WTC11 (cell line): Measurements from ENCODE around the gene VAC14. TPM values are rescaled to one million over a fixed set of nuclear protein-coding genes. Genes with fewer than 3 reads are reported as not detected.

Source experiments
- ATAC-seq: fragments of 200-7000 bp; cut with Tn5 transposase; 2 replicates; pipeline ENCODE4 v1.10.0; 2021; ENCODE audit warnings: mild to moderate bottlenecking, moderate library complexity
- CTCF ChIA-PET: fragments of 300-600 bp; sonication (Branson Sonifier 250); formaldehyde crosslinking; loops from one replicate; lab custom pipeline; 2021; ENCODE audit warnings: antibody characterized with exemption; lab: Charles Lee
- POLR2A ChIA-PET: fragments of 350-600 bp; sonication (Branson Sonifier 250); formaldehyde crosslinking; loops from one replicate; lab custom pipeline; 2021; ENCODE audit warnings: antibody characterized with exemption; lab: Charles Lee
- DNase-seq: peaks from one replicate; pipeline ENCODE4 v3.0.0; 2021; ENCODE audit warnings: low spot score
- H3K27ac Mint-ChIP-seq: 2 replicates; pipeline ENCODE4 v1.8.0; 2021; ENCODE audit warnings: mixed read lengths
- H3K27me3 Mint-ChIP-seq: 2 replicates; pipeline ENCODE4 v1.8.0; 2021; ENCODE audit warnings: low read depth, mild to moderate bottlenecking, moderate library complexity, mixed read lengths
- H3K36me3 Mint-ChIP-seq: 2 replicates; pipeline ENCODE4 v1.8.0; 2021; ENCODE audit warnings: mixed read lengths
- H3K4me1 Mint-ChIP-seq: 2 replicates; pipeline ENCODE4 v1.8.0; 2022; ENCODE audit warnings: mixed read lengths
- H3K4me3 Mint-ChIP-seq: 2 replicates; pipeline ENCODE4 v1.8.0; 2021; ENCODE audit warnings: mild to moderate bottlenecking, moderate library complexity, mixed read lengths
- H3K9me3 Mint-ChIP-seq: 2 replicates; pipeline ENCODE4 v1.8.0; 2021; ENCODE audit warnings: mixed read lengths
- CREM ChIP-seq: sonication (generic); formaldehyde crosslinking; IDR thresholded peaks from 2 replicates; pipeline ENCODE4 v1.8.1; 2022; ENCODE audit warnings: mild to moderate bottlenecking, missing genetic modification reagents, moderate library complexity
- E2F1 ChIP-seq: sonication (generic); formaldehyde crosslinking; IDR thresholded peaks from 2 replicates; pipeline ENCODE4 v1.8.0; 2022; ENCODE audit warnings: mild to moderate bottlenecking, missing genetic modification reagents
- E2F5 ChIP-seq: sonication (generic); formaldehyde crosslinking; IDR thresholded peaks from 2 replicates; pipeline ENCODE4 v1.8.1; 2022; ENCODE audit warnings: mild to moderate bottlenecking, moderate library complexity, missing genetic modification reagents
- EMX1 ChIP-seq: fragments of 250-450 bp; sonication (Bioruptor Pico); IDR thresholded peaks from 2 replicates; pipeline ENCODE4 v1.8.0; 2021; ENCODE audit warnings: mild to moderate bottlenecking
- ERG ChIP-seq: fragments of 250-450 bp; sonication (Bioruptor Pico); IDR thresholded peaks from 2 replicates; pipeline ENCODE4 v1.8.0; 2021; ENCODE audit warnings: mild to moderate bottlenecking
- ESRRA ChIP-seq: sonication (generic); formaldehyde crosslinking; IDR thresholded peaks from 2 replicates; pipeline ENCODE4 v1.8.1; 2022; ENCODE audit warnings: mild to moderate bottlenecking, missing genetic modification reagents, borderline replicate concordance
- ETV6 ChIP-seq: sonication (generic); formaldehyde crosslinking; IDR thresholded peaks from 2 replicates; pipeline ENCODE4 v1.8.1; 2022; ENCODE audit warnings: mild to moderate bottlenecking, missing genetic modification reagents
- GRHL2 ChIP-seq: fragments of 250-450 bp; sonication (Bioruptor Pico); IDR thresholded peaks from 2 replicates; pipeline ENCODE4 v1.8.0; 2022; ENCODE audit warnings: mild to moderate bottlenecking, moderate library complexity; ENCODE audit not compliant: insufficient replicate concordance, severe bottlenecking
- IRF2 ChIP-seq: sonication (generic); formaldehyde crosslinking; IDR thresholded peaks from 2 replicates; pipeline ENCODE4 v1.8.0; 2022; ENCODE audit warnings: low read depth, missing genetic modification reagents, borderline replicate concordance
- JUN ChIP-seq: sonication (generic); formaldehyde crosslinking; IDR thresholded peaks from 2 replicates; pipeline ENCODE4 v1.8.0; 2023; ENCODE audit warnings: mild to moderate bottlenecking, missing genetic modification reagents
- PRRX2 ChIP-seq: fragments of 250-450 bp; sonication (Bioruptor Pico); IDR thresholded peaks from 2 replicates; pipeline ENCODE4 v1.8.0; 2021; ENCODE audit warnings: mild to moderate bottlenecking
- RORB ChIP-seq: fragments of 250-450 bp; sonication (Bioruptor Pico); IDR thresholded peaks from 2 replicates; pipeline ENCODE4 v1.9.0; 2021; ENCODE audit warnings: mild to moderate bottlenecking
- SMAD3 ChIP-seq: sonication (generic); formaldehyde crosslinking; IDR thresholded peaks from 2 replicates; pipeline ENCODE4 v1.8.0; 2022; ENCODE audit warnings: missing genetic modification reagents, mild to moderate bottlenecking, borderline replicate concordance
- SMAD4 ChIP-seq: sonication (generic); formaldehyde crosslinking; IDR thresholded peaks from 2 replicates; pipeline ENCODE4 v1.8.0; 2022; ENCODE audit warnings: mild to moderate bottlenecking, missing genetic modification reagents
- SP1 ChIP-seq: sonication (generic); formaldehyde crosslinking; conservative IDR thresholded peaks from 2 replicates; pipeline ENCODE4 v1.8.1; 2022; ENCODE audit warnings: missing genetic modification reagents
- ZBTB21 ChIP-seq: sonication (generic); formaldehyde crosslinking; IDR thresholded peaks from 2 replicates; pipeline ENCODE4 v1.8.1; 2023; ENCODE audit warnings: mild to moderate bottlenecking, missing genetic modification reagents, borderline replicate concordance
- ZNF121 ChIP-seq: sonication (generic); formaldehyde crosslinking; IDR thresholded peaks from 2 replicates; pipeline ENCODE4 v1.8.0; 2023; ENCODE audit warnings: missing genetic modification reagents
- ZNF219 ChIP-seq: sonication (generic); formaldehyde crosslinking; IDR thresholded peaks from 2 replicates; pipeline ENCODE4 v1.8.0; 2023; ENCODE audit warnings: missing genetic modification reagents, mild to moderate bottlenecking, borderline replicate concordance
- ZNF512 ChIP-seq: sonication (generic); formaldehyde crosslinking; IDR thresholded peaks from 2 replicates; pipeline ENCODE4 v1.8.1; 2022; ENCODE audit warnings: missing genetic modification reagents, borderline replicate concordance
- total RNA-seq: library from RNA; stranded (reverse); gene quantifications from 3 replicates; pipeline ENCODE4 v1.2.3, GENCODE V29; 2021
- TF ChIP-seq, protein P1 (sequence below): sonication (generic); formaldehyde crosslinking; IDR thresholded peaks from 2 replicates; pipeline ENCODE4 v1.8.1; 2023; ENCODE audit warnings: mild to moderate bottlenecking, missing genetic modification reagents, moderate library complexity
- TF ChIP-seq, protein P2 (sequence below): sonication (generic); formaldehyde crosslinking; IDR thresholded peaks from 2 replicates; pipeline ENCODE4 v1.8.1; 2023; ENCODE audit warnings: mild to moderate bottlenecking, moderate library complexity, missing genetic modification reagents
- TF ChIP-seq, protein P3 (sequence below): sonication (generic); formaldehyde crosslinking; IDR thresholded peaks from 2 replicates; pipeline ENCODE4 v1.8.0; 2022; ENCODE audit warnings: mild to moderate bottlenecking, missing genetic modification reagents
- TF ChIP-seq, protein P4 (sequence below): sonication (generic); formaldehyde crosslinking; conservative IDR thresholded peaks from 2 replicates; pipeline ENCODE4 v1.8.1; 2022; ENCODE audit warnings: mild to moderate bottlenecking, missing genetic modification reagents

The VAC14 gene
- total RNA-seq, 1 experiment from 2014 or later, result 60.1 TPM

GRCh38 chr16:70790815-70791214, 10.1 kb downstream of the VAC14 start:
- no peak overlapping the region for H3K27ac Mint-ChIP-seq
- no peaks in the 10 kb centered on the region for H3K27me3 Mint-ChIP-seq
- ATAC-seq (peak; percentile 31; the same call in 1 of the 2 replicates), DNase-seq (no peak)
- H3K4me1 Mint-ChIP-seq, result peaks cover 20% of the 10 kb centered on the region
- no peaks in the 10 kb centered on the region; the same call in 1 of the 2 replicates for H3K36me3 Mint-ChIP-seq
- no peak overlapping the region for H3K4me3 Mint-ChIP-seq
- H3K9me3 Mint-ChIP-seq, result no peaks in the 10 kb centered on the region
- TF ChIP-seq SMAD3 (CRISPR knock-in tag) (no peak), ZBTB21 (CRISPR knock-in tag) (no peak), RORB (CRISPR knock-in tag) (no peak), ZNF512 (CRISPR knock-in tag) (no peak), EMX1 (CRISPR knock-in tag) (no peak), JUN (CRISPR knock-in tag) (no peak), ETV6 (CRISPR knock-in tag) (no peak), ZNF121 (CRISPR knock-in tag) (no peak), ERG (CRISPR knock-in tag) (no peak), E2F5 (CRISPR knock-in tag) (no peak), E2F1 (CRISPR knock-in tag) (no peak), ESRRA (CRISPR knock-in tag) (no peak), ZNF219 (CRISPR knock-in tag) (no peak), GRHL2 (CRISPR knock-in tag) (no peak), SMAD4 (CRISPR knock-in tag) (no peak)
- TF ChIP-seq, protein P1, sequence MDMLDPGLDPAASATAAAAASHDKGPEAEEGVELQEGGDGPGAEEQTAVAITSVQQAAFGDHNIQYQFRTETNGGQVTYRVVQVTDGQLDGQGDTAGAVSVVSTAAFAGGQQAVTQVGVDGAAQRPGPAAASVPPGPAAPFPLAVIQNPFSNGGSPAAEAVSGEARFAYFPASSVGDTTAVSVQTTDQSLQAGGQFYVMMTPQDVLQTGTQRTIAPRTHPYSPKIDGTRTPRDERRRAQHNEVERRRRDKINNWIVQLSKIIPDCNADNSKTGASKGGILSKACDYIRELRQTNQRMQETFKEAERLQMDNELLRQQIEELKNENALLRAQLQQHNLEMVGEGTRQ, result no peak
- ChIA-PET CTCF (interaction anchor here (0.9 to 1.0 kb wide), 2 partner anchors 76 to 111 kb away, joined by 3 read pairs; no protein-coding TSS in a partner anchor), POLR2A (interaction anchor here (1.5 kb wide), 1 partner anchor 10 kb away, joined by 3 read pairs; the partner anchor contains the start of gene VAC14)

DNA sequence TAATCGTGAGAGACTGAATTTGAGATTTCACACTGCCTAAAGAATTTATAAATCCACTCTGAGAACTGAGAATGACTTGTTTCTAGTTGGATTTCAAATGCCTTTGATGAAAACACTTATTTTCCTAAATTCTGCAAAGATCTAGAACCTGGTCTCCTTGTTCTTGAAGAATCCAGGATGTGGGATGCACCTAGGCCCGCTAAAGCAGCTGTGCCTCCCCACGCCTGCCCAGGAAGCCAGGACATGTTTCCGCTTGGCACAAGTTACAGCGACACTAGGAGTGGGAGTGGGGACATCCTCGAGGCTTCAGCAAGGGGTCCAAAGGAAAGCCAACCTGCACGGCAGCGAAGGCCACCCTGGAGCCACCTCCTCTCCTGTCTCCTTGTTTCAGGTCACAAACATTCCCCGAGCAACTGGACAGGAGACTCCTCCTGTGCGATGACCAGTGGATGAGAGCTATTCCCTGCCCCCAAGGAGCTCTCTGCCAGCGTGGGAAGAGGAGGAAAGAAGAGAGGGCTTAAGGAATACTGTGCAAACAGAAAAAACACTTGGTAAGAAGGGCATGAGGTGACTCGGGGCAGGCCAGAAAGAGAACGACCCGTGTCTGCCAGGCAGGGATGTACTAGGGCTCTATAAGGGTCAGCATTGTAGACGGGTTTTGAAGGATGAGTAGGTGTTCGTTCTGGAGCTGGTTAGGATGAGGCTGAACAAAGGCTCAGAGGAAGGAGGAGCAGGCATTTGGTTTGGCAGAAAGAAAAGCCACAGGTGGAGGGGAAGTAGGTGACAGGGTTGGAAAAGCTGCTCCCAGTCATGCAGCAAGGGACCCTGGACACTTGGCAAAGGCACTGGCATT, 11.1 kb downstream of the VAC14 start:
- DNase-seq, result no peak
- peaks cover 20% of the 10 kb centered on the region for H3K4me1 Mint-ChIP-seq
- CTCF ChIA-PET, result interaction anchor here (1.3 kb wide), 2 partner anchors 13 to 51 kb away, joined by 3 to 5 read pairs; no protein-coding TSS in a partner anchor
- no peak for TF ChIP-seq E2F1 (CRISPR knock-in tag)
- TF ChIP-seq IRF2 (CRISPR knock-in tag), result no peak
- TF ChIP-seq SP1 (CRISPR knock-in tag), result no peak
- no peak for TF ChIP-seq PRRX2 (CRISPR knock-in tag)
- TF ChIP-seq, protein P2, sequence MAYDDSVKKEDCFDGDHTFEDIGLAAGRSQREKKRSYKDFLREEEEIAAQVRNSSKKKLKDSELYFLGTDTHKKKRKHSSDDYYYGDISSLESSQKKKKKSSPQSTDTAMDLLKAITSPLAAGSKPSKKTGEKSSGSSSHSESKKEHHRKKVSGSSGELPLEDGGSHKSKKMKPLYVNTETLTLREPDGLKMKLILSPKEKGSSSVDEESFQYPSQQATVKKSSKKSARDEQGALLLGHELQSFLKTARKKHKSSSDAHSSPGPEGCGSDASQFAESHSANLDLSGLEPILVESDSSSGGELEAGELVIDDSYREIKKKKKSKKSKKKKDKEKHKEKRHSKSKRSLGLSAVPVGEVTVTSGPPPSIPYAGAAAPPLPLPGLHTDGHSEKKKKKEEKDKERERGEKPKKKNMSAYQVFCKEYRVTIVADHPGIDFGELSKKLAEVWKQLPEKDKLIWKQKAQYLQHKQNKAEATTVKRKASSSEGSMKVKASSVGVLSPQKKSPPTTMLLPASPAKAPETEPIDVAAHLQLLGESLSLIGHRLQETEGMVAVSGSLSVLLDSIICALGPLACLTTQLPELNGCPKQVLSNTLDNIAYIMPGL (CRISPR knock-in tag), result no peak
- TF ChIP-seq, protein P3, sequence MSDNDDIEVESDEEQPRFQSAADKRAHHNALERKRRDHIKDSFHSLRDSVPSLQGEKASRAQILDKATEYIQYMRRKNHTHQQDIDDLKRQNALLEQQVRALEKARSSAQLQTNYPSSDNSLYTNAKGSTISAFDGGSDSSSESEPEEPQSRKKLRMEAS (CRISPR knock-in tag), result no peak
- TF ChIP-seq CREM, result no peak
- TF ChIP-seq, protein P4, sequence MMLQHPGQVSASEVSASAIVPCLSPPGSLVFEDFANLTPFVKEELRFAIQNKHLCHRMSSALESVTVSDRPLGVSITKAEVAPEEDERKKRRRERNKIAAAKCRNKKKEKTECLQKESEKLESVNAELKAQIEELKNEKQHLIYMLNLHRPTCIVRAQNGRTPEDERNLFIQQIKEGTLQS (CRISPR knock-in tag), result no peak

More for the DNA sequence above, 11.1 kb downstream of the VAC14 start:
- peak overlapping the region; percentile 52 for H3K27ac Mint-ChIP-seq
- POLR2A ChIA-PET, result interaction anchor here (1.5 kb wide), 1 partner anchor 11 kb away, joined by 3 read pairs; the partner anchor contains the start of gene VAC14
- peaks cover 6% of the 10 kb centered on the region for H3K36me3 Mint-ChIP-seq
- no peaks in the 10 kb centered on the region for H3K9me3 Mint-ChIP-seq
- no peak overlapping the region for H3K4me3 Mint-ChIP-seq
- no peaks in the 10 kb centered on the region for H3K27me3 Mint-ChIP-seq
- ATAC-seq, result no peak
